GM12892 (cell line): ENCODE data around the gene PRDM10.

Experiments
- POLR2A ChIP-seq: IDR thresholded peaks from 2 replicates; pipeline ENCODE4 v1.6.1; 2011; ENCODE audit warnings: low read depth, low read length, control low read depth
- POLR2AphosphoS5 ChIP-seq: IDR thresholded peaks from 2 replicates; pipeline ENCODE4 v1.6.1; 2011; ENCODE audit warnings: low read depth, low read length, control low read depth
- TAF1 ChIP-seq: IDR thresholded peaks from 2 replicates; pipeline ENCODE4 v1.6.1; 2011; ENCODE audit warnings: low read depth, mild to moderate bottlenecking, control low read depth, low read length, borderline replicate concordance

- no peak for TF ChIP-seq POLR2AphosphoS5
- TF ChIP-seq POLR2A = no peak
- no peak for TF ChIP-seq TAF1
These were observed 30.0 kb downstream of the PRDM10 start for GRCh38 chr11:129972611-129973010.
